Ishikawa (cell line): Measurements from ENCODE around the gene CIAO2B.

Experiments
- CEBPB ChIP-seq: IDR thresholded peaks from 2 replicates; pipeline ENCODE4 v1.6.1; 2012
- CREB1 ChIP-seq: IDR thresholded peaks from 2 replicates; pipeline ENCODE4 v1.6.1; 2012; ENCODE audit warnings: low read depth
- EGR1 ChIP-seq: IDR thresholded peaks from 2 replicates; pipeline ENCODE4 v1.6.1; 2012
- EP300 ChIP-seq: IDR thresholded peaks from 2 replicates; pipeline ENCODE4 v1.6.1; 2012; ENCODE audit warnings: borderline replicate concordance
- FOXM1 ChIP-seq: IDR thresholded peaks from 2 replicates; pipeline ENCODE4 v1.6.1; 2012; ENCODE audit warnings: low read depth, borderline replicate concordance
- NFIC ChIP-seq: IDR thresholded peaks from 2 replicates; pipeline ENCODE4 v1.6.1; 2012
- RAD21 ChIP-seq: IDR thresholded peaks from 2 replicates; pipeline ENCODE4 v1.6.1; 2012; ENCODE audit warnings: low read depth
- TAF1 ChIP-seq: IDR thresholded peaks from 2 replicates; pipeline ENCODE4 v1.6.1; 2012; ENCODE audit warnings: low read depth, mild to moderate bottlenecking
- TCF12 ChIP-seq: IDR thresholded peaks from 2 replicates; pipeline ENCODE4 v1.6.1; 2012; ENCODE audit warnings: low read depth
- TEAD4 ChIP-seq: IDR thresholded peaks from 2 replicates; pipeline ENCODE4 v1.6.1; 2012
- USF1 ChIP-seq: IDR thresholded peaks from 2 replicates; pipeline ENCODE4 v1.6.1; 2012
- YY1 ChIP-seq: IDR thresholded peaks from 2 replicates; pipeline ENCODE4 v1.6.1; 2012; ENCODE audit warnings: low read depth
- ZBTB7A ChIP-seq: IDR thresholded peaks from 2 replicates; pipeline ENCODE4 v1.6.1; 2012; ENCODE audit warnings: low read depth
- TF ChIP-seq, protein P1 (sequence below): IDR thresholded peaks from 2 replicates; pipeline ENCODE4 v1.6.1; 2012; ENCODE audit warnings: low read depth, mild to moderate bottlenecking
- TF ChIP-seq, protein P2 (sequence below): IDR thresholded peaks from 2 replicates; pipeline ENCODE4 v1.6.1; 2012

CIAO2B gene

GRCh38 chr16:66888647-66889615 lies 45.3 kb downstream of the CIAO2B start:
- TF ChIP-seq EGR1 (no peak), TAF1 (no peak), YY1 (no peak), FOXM1 (no peak), USF1 (no peak), EP300 (no peak), NFIC (no peak)
- TF ChIP-seq, protein P1, sequence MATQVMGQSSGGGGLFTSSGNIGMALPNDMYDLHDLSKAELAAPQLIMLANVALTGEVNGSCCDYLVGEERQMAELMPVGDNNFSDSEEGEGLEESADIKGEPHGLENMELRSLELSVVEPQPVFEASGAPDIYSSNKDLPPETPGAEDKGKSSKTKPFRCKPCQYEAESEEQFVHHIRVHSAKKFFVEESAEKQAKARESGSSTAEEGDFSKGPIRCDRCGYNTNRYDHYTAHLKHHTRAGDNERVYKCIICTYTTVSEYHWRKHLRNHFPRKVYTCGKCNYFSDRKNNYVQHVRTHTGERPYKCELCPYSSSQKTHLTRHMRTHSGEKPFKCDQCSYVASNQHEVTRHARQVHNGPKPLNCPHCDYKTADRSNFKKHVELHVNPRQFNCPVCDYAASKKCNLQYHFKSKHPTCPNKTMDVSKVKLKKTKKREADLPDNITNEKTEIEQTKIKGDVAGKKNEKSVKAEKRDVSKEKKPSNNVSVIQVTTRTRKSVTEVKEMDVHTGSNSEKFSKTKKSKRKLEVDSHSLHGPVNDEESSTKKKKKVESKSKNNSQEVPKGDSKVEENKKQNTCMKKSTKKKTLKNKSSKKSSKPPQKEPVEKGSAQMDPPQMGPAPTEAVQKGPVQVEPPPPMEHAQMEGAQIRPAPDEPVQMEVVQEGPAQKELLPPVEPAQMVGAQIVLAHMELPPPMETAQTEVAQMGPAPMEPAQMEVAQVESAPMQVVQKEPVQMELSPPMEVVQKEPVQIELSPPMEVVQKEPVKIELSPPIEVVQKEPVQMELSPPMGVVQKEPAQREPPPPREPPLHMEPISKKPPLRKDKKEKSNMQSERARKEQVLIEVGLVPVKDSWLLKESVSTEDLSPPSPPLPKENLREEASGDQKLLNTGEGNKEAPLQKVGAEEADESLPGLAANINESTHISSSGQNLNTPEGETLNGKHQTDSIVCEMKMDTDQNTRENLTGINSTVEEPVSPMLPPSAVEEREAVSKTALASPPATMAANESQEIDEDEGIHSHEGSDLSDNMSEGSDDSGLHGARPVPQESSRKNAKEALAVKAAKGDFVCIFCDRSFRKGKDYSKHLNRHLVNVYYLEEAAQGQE: no peak

GRCh38 chr16:66886914-66887313 lies 47.3 kb downstream of the CIAO2B start:
- TF ChIP-seq FOXM1: no peak
- TF ChIP-seq CEBPB: no peak
- TF ChIP-seq NFIC: no peak
- no peak for TF ChIP-seq TAF1
- no peak for TF ChIP-seq USF1
- no peak for TF ChIP-seq EP300
- TF ChIP-seq YY1: no peak
- TF ChIP-seq RAD21: no peak
- no peak for TF ChIP-seq EGR1
- TF ChIP-seq ZBTB7A: no peak
- TF ChIP-seq TEAD4: no peak

- no peak for TF ChIP-seq TEAD4
- no peak for TF ChIP-seq NFIC
- TF ChIP-seq EGR1: no peak
- no peak for TF ChIP-seq CREB1
- TF ChIP-seq RAD21: no peak
- no peak for TF ChIP-seq USF1
- TF ChIP-seq, protein P1: no peak
- no peak for TF ChIP-seq CEBPB
- TF ChIP-seq EP300: no peak
- TF ChIP-seq, protein P2, sequence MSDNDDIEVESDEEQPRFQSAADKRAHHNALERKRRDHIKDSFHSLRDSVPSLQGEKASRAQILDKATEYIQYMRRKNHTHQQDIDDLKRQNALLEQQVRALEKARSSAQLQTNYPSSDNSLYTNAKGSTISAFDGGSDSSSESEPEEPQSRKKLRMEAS: no peak
- TF ChIP-seq TAF1: no peak
- no peak for TF ChIP-seq TCF12
- TF ChIP-seq YY1: no peak
- TF ChIP-seq FOXM1: no peak
- TF ChIP-seq ZBTB7A: no peak
Measured at GRCh38 chr16:66886321-66886720, 47.9 kb downstream of the CIAO2B start.

- TF ChIP-seq FOXM1 (no peak), USF1 (no peak), CREB1 (no peak), NFIC (no peak), YY1 (no peak), RAD21 (no peak), TAF1 (no peak), EGR1 (no peak)
- TF ChIP-seq, protein P1: no peak
- TF ChIP-seq, protein P2: no peak
Measured at GRCh38 chr16:66885491-66885890, 48.7 kb downstream of the CIAO2B start.
